Bronchus fibroblast of lung (primary cell): ENCODE results near the gene CES3. TPM values are rescaled to one million over a fixed set of nuclear protein-coding genes. Genes with fewer than 3 reads are reported as not detected.

Experiments used
- total RNA-seq: library from RNA; depleted of rRNA; stranded (reverse); fragments of >200 nt; gene quantifications from 2 replicates; pipeline ENCODE4 v1.2.3, GENCODE V29; 2015

CES3 gene, protein sequence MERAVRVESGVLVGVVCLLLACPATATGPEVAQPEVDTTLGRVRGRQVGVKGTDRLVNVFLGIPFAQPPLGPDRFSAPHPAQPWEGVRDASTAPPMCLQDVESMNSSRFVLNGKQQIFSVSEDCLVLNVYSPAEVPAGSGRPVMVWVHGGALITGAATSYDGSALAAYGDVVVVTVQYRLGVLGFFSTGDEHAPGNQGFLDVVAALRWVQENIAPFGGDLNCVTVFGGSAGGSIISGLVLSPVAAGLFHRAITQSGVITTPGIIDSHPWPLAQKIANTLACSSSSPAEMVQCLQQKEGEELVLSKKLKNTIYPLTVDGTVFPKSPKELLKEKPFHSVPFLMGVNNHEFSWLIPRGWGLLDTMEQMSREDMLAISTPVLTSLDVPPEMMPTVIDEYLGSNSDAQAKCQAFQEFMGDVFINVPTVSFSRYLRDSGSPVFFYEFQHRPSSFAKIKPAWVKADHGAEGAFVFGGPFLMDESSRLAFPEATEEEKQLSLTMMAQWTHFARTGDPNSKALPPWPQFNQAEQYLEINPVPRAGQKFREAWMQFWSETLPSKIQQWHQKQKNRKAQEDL
- 0.15 and 0.17 TPM in 2 replicates for total RNA-seq

GRCh38 chr16:66961065-66961744, at the start of gene CES3:
Gene CES3 (plus strand): TSS chr16:66961266. CDS start chr16:66961308, 42 bp downstream.

GRCh38 chr16:66918803-66919568, 42.1 kb upstream of the CES3 start, which contains the start of gene CDH16:
Gene CDH16 (minus strand): TSS chr16:66918885. CDS start chr16:66918065, 820 bp downstream.

DNA sequence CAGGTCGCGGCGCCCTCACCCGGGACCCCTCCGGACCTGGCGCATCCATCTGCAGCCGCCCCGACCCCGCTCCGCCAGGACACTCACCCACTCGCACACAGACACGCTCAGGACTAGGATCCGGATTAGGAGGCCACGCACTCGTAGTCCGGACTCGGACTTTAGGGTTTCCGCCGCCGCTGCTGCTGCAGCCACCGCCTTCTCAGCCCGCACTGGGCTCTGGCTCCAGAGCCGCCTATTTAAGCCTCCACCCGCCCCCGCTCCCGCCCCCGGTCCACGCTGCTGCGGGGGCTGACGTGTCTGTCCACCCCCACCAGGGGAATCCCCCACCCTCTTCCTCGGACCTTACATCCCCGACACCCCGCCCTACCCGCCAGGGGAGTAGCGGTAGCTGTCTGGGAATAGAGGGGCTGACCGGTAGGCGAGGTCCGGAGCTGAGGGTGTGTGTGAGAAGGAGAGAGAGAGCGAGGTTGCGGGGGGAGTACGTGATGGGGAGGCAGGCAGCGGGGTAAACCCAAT, 35.7 kb upstream of the CES3 start, which contains the start of gene RRAD:
RRAD (minus strand) TSS at position 214 of the 519 bp plus-strand sequence. CDS start 356 bp downstream, outside the sequence.

GRCh38 chr16:66934138-66934838, 26.8 kb upstream of the CES3 start, which contains the start of gene CIAO2B:
Gene CIAO2B (minus strand): TSS chr16:66934402. CDS start chr16:66934364, 38 bp downstream.

GRCh38 chr16:66935314-66936011, 25.6 kb upstream of the CES3 start, which contains the start of gene CES2:
Gene CES2 (plus strand): TSS chr16:66935516. CDS start chr16:66935636, 120 bp downstream.

GRCh38 chr16:66988197-66988788, 27.2 kb downstream of the CES3 start, which contains the start of gene CES4A:
Gene CES4A (plus strand): TSS chr16:66988589. CDS start chr16:66988773, 184 bp downstream.

Other genes starting within 250 kb of the CES3 start
- gene DYNC1LI2, start 209.7 kb upstream of the CES3 start, total RNA-seq, result 40.9 and 52.9 TPM in 2 replicates
- gene TERB1, start 159.7 kb upstream of the CES3 start, total RNA-seq, result not detected in 2 replicates
- 57.8 and 74.3 TPM in 2 replicates for gene NAE1, start 130.3 kb upstream of the CES3 start, total RNA-seq
- gene CA7, start 116.9 kb upstream of the CES3 start, total RNA-seq, result not detected in 2 replicates
- 1.9 and 6.6 TPM in 2 replicates for gene PDP2, start 80.8 kb upstream of the CES3 start, total RNA-seq
- gene CDH16, start 42.4 kb upstream of the CES3 start, total RNA-seq, result not detected in 2 replicates
- 5.4 and 7.6 TPM in 2 replicates for gene RRAD, start 35.7 kb upstream of the CES3 start, total RNA-seq
- gene CIAO2B, start 26.9 kb upstream of the CES3 start, total RNA-seq, result 180 and 183 TPM in 2 replicates
- gene CES2, start 25.8 kb upstream of the CES3 start, total RNA-seq, result 22.0 and 24.7 TPM in 2 replicates
- 0.34 and 0.45 TPM in 2 replicates for gene CES4A, start 27.3 kb downstream of the CES3 start, total RNA-seq
- 35.4 and 45.1 TPM in 2 replicates for gene CBFB, start 67.9 kb downstream of the CES3 start, total RNA-seq
- 9.8 and 13.7 TPM in 2 replicates for gene PHAF1, start 148.7 kb downstream of the CES3 start, total RNA-seq
- 24.1 and 25.1 TPM in 2 replicates for gene B3GNT9, start 189.7 kb downstream of the CES3 start, total RNA-seq
- 13.5 and 15.1 TPM in 2 replicates for gene TRADD, start 198.6 kb downstream of the CES3 start, total RNA-seq
- gene FBXL8, start 198.7 kb downstream of the CES3 start, total RNA-seq, result 9.6 and 10.1 TPM in 2 replicates
- 1.3 and 2.4 TPM in 2 replicates for gene HSF4, start 203.5 kb downstream of the CES3 start, total RNA-seq
- gene NOL3, start 209.3 kb downstream of the CES3 start, total RNA-seq, result 13.1 and 14.5 TPM in 2 replicates
- 8.4 and 9.1 TPM in 2 replicates for gene MATCAP1, start 222.7 kb downstream of the CES3 start, total RNA-seq
- gene EXOC3L1, start 228.9 kb downstream of the CES3 start, total RNA-seq, result not detected in 2 replicates
- 84.7 and 90.4 TPM in 2 replicates for gene E2F4, start 230.9 kb downstream of the CES3 start, total RNA-seq
- gene ELMO3, start 237.9 kb downstream of the CES3 start, total RNA-seq, result 0.59 and 0.84 TPM in 2 replicates